GM21576 (cell line): ENCODE measurements around the gene ANXA11.

ENCODE experiments used
- ATAC-seq: cut with Tn5 transposase; IDR thresholded peaks from one replicate; pipeline ENCODE4 v1.9.1; 2021; ENCODE audit warnings: mild to moderate bottlenecking, moderate library complexity; ENCODE audit not compliant: unreplicated experiment

The ANXA11 gene

GRCh38 chr10:80191589-80192270 lies 13.6 kb downstream of the ANXA11 start:
- no peak for ATAC-seq

- no peak for ATAC-seq
Observed at GRCh38 chr10:80188713-80189112, 16.6 kb downstream of the ANXA11 start.

- ATAC-seq: peak; percentile 92
Observed at GRCh38 chr10:80187465-80188409, 17.6 kb downstream of the ANXA11 start.

- no peak for ATAC-seq
Observed at GRCh38 chr10:80187060-80187459, 18.3 kb downstream of the ANXA11 start.

GRCh38 chr10:80186364-80187012 lies 18.8 kb downstream of the ANXA11 start:
- ATAC-seq: no peak

GRCh38 chr10:80185578-80186299 lies 19.6 kb downstream of the ANXA11 start:
- ATAC-seq: no peak

GRCh38 chr10:80184291-80184690 lies 21.0 kb downstream of the ANXA11 start:
- ATAC-seq: no peak

GRCh38 chr10:80183436-80183835 lies 21.9 kb downstream of the ANXA11 start:
- ATAC-seq: no peak

- no peak for ATAC-seq
Observed at GRCh38 chr10:80182986-80183385, 22.4 kb downstream of the ANXA11 start.

- no peak for ATAC-seq
Observed at GRCh38 chr10:80177781-80178636, 27.3 kb downstream of the ANXA11 start.

- no peak for ATAC-seq
Observed at GRCh38 chr10:80176526-80176925, 28.8 kb downstream of the ANXA11 start.

- ATAC-seq: no peak
Observed at GRCh38 chr10:80174641-80175395, 30.5 kb downstream of the ANXA11 start.

GRCh38 chr10:80173466-80173865 lies 31.9 kb downstream of the ANXA11 start:
- ATAC-seq: no peak

GRCh38 chr10:80172896-80173295 lies 32.4 kb downstream of the ANXA11 start:
- no peak for ATAC-seq

GRCh38 chr10:80171248-80171660 lies 34.1 kb downstream of the ANXA11 start:
- no peak for ATAC-seq

- no peak for ATAC-seq
Observed at GRCh38 chr10:80170641-80171040, 34.7 kb downstream of the ANXA11 start.

GRCh38 chr10:80170026-80170425 lies 35.3 kb downstream of the ANXA11 start:
- ATAC-seq: no peak

- no peak for ATAC-seq
Observed at GRCh38 chr10:80168679-80169380, 36.5 kb downstream of the ANXA11 start.

GRCh38 chr10:80168162-80168511 lies 37.2 kb downstream of the ANXA11 start:
- no peak for ATAC-seq
